ENCODE measurements around the gene NUBP1.

DNA sequence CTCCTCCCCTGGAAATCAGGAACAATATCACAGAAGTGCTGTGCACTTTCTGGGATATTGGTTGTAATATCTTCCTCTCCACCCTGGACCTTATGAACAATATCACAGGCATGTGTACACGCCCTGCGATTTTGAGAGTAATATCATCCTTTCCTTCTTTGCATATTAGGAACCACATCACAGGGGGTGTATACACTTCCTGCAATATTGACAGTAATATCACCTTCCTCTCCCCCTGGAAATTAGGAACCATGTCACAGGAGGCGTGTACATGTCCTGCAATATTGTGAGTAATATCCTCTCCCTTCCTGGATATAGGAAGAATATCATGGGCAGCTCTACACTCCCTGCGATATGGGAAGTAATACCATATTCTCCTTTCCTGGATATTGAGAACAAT lies 34.7 kb upstream of the NUBP1 start:
- TF ChIP-seq POLR2A (IDR thresholded peaks at IDR 0.05; ENCODE audit: low read depth) (no peak), POLR2AphosphoS5 (IDR thresholded peaks at IDR 0.05) (no peak), EP300 (IDR thresholded peaks at IDR 0.05) (no peak)
- TF ChIP-seq, protein P1, sequence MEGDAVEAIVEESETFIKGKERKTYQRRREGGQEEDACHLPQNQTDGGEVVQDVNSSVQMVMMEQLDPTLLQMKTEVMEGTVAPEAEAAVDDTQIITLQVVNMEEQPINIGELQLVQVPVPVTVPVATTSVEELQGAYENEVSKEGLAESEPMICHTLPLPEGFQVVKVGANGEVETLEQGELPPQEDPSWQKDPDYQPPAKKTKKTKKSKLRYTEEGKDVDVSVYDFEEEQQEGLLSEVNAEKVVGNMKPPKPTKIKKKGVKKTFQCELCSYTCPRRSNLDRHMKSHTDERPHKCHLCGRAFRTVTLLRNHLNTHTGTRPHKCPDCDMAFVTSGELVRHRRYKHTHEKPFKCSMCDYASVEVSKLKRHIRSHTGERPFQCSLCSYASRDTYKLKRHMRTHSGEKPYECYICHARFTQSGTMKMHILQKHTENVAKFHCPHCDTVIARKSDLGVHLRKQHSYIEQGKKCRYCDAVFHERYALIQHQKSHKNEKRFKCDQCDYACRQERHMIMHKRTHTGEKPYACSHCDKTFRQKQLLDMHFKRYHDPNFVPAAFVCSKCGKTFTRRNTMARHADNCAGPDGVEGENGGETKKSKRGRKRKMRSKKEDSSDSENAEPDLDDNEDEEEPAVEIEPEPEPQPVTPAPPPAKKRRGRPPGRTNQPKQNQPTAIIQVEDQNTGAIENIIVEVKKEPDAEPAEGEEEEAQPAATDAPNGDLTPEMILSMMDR (IDR thresholded peaks at IDR 0.05) = no peak
